K562 treated with DMSO at 1 percent for 24 hours (cell line): ENCODE data around the gene ZSCAN4. TPM values are rescaled to one million over a fixed set of nuclear protein-coding genes. Genes with fewer than 3 reads are reported as not detected.

Experiments
- total RNA-seq: library from RNA; unstranded; fragments of 300-600 nt; gene quantifications from 2 replicates; pipeline ENCODE4 v1.2.3, GENCODE V29; 2022; ENCODE audit warnings: low read depth; ENCODE audit not compliant: insufficient read depth

Gene ZSCAN4, protein sequence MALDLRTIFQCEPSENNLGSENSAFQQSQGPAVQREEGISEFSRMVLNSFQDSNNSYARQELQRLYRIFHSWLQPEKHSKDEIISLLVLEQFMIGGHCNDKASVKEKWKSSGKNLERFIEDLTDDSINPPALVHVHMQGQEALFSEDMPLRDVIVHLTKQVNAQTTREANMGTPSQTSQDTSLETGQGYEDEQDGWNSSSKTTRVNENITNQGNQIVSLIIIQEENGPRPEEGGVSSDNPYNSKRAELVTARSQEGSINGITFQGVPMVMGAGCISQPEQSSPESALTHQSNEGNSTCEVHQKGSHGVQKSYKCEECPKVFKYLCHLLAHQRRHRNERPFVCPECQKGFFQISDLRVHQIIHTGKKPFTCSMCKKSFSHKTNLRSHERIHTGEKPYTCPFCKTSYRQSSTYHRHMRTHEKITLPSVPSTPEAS
- not detected in 2 replicates for total RNA-seq

DNA sequence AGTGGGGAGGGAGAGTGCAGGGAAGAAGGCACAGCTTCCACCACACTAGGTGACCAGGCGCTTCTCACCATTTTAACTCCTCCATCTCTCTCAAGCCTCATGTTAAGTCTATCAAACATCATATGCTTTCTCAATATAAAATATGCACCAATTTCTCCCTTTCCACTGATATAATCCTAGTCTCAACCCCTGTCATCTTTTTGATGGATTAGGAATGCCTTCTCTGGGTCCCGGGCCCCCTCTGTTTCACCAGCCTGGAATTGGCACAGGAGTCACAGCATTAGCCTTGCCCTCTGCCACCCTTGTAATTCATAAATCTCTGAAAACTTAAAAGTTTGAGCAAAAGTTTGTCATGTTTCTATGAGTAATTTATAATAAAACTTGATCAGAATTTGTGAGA, at the start of gene ZSCAN4:
ZSCAN4 (plus strand) TSS at position 301 of the 400 bp plus-strand sequence. CDS start 7,211 bp downstream, outside the sequence.

DNA sequence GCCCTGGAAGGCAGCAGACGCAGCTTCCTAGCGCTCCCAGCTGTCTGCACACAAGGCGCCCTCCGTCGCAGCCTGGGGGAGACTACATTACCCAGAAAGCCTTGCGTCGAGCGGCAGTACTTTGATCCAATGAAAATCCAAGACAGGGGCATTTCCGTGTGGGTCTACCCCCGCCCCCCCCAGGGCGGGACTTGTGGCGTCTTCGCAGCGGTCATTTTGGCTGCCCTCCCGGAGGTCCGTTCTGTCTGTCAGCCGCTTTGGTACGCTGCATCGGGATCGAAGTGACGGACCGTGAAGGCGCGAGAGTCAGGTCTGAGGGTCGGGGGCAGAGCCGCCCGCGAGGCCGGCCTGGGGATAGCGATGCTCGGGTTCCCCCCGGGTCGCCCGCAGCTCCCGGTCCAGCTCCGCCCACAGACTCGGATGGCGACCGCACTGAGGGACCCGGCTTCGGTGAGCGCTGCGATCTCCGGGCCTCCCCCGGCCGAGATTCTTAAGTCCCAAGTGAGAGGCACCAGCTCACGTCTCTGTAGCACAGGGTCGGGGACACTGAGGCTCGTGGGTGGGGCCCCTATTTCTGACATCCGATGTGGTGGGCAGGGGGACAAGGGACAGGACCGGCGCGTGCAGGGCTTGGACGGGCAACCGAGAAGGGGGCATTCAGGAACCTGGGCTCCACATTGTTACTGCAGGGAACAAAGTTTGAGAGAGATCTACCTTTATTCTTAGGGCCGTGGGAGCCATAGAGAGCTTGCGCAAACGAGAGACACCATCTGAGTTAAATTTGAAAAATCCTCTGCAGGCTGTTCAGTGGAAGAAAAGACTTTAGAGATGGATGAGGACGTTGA, 35.5 kb upstream of the ZSCAN4 start, which contains the start of gene ZNF211:
ZNF211 (plus strand) TSS at position 182 of the 845 bp plus-strand sequence; CDS start at position 361, 179 bp downstream.

DNA sequence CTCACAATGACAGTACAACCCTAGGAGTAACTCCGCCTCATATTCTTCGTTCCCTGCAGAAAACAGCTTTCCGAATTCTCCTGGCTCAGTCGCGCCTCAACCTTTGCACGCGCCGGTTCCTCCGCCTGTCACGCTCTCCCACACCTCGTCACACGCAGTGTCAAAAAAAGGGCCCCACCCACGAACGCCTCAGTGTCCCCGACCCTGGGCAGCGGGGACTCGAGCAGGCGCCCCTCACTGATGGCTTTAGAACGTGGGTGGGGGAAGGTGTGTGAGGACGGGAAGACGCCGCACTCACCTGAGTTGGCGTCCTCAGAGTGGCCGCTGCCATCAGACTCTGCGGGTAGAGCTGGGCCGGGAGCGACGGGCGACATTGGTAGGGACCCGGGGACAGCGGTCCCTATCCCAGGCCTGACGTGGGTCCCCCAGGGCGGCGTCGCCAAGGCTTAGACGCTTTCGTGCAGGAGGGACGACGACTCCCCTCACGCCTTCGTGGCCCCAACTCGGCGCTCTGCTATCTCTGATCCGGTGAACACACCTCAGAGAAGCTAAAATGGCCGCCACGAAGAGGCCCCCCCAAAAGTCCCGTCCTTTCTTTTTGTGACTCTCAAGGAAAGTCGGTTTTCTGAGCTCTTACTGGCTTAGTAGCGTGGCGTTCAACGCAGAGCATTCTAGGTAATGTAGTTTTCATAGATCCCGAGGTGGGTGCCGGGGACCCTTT, 40.1 kb downstream of the ZSCAN4 start, which contains the start of gene ZNF154:
ZNF154 (minus strand) TSS at position 564 of the 721 bp plus-strand sequence; CDS start at position 331, 233 bp downstream.

Other genes with a start within 250 kb of the ZSCAN4 start
- 8.3 and 8.7 TPM in 2 replicates for gene ZNF749, start 233.6 kb upstream of the ZSCAN4 start, total RNA-seq
- not detected in 2 replicates for gene VN1R1, start 211.8 kb upstream of the ZSCAN4 start, total RNA-seq
- 0.54 and 0.86 TPM in 2 replicates for gene ZNF772, start 191.4 kb upstream of the ZSCAN4 start, total RNA-seq
- gene ZNF419, start 181.2 kb upstream of the ZSCAN4 start, total RNA-seq: 0.81 and 2.7 TPM in 2 replicates
- gene ZNF773, start 169.0 kb upstream of the ZSCAN4 start, total RNA-seq: 0.30 TPM in 1 of 2 replicates, not detected in the other
- 0.45 and 0.85 TPM in 2 replicates for gene ZNF549, start 141.6 kb upstream of the ZSCAN4 start, total RNA-seq
- gene ZNF550, start 109.1 kb upstream of the ZSCAN4 start, total RNA-seq: 1.4 and 2.1 TPM in 2 replicates
- 0.96 and 2.2 TPM in 2 replicates for gene ZNF416, start 90.0 kb upstream of the ZSCAN4 start, total RNA-seq
- gene ZIK1, start 84.8 kb upstream of the ZSCAN4 start, total RNA-seq: 0.41 and 0.73 TPM in 2 replicates
- gene ZNF530, start 69.0 kb upstream of the ZSCAN4 start, total RNA-seq: 3.5 and 10.0 TPM in 2 replicates
- 6.7 and 7.0 TPM in 2 replicates for gene ZNF134, start 54.7 kb upstream of the ZSCAN4 start, total RNA-seq
- 7.8 and 9.8 TPM in 2 replicates for gene ZNF211, start 35.8 kb upstream of the ZSCAN4 start, total RNA-seq
- gene ZNF551, start 13.0 kb downstream of the ZSCAN4 start, total RNA-seq: 2.8 and 3.5 TPM in 2 replicates
- gene ZNF154, start 40.3 kb downstream of the ZSCAN4 start, total RNA-seq: not detected in 2 replicates
- gene ZNF671, start 58.7 kb downstream of the ZSCAN4 start, total RNA-seq: 1.8 and 2.9 TPM in 2 replicates
- 7.1 and 8.3 TPM in 2 replicates for gene ZNF776, start 77.9 kb downstream of the ZSCAN4 start, total RNA-seq
- gene ZNF586, start 100.7 kb downstream of the ZSCAN4 start, total RNA-seq: 2.1 and 5.2 TPM in 2 replicates
- gene ZNF552, start 146.0 kb downstream of the ZSCAN4 start, total RNA-seq: 4.8 TPM in 2 replicates
- 2.4 and 3.1 TPM in 2 replicates for gene ZNF587B, start 161.4 kb downstream of the ZSCAN4 start, total RNA-seq
- 6.6 and 7.5 TPM in 2 replicates for gene ZNF587, start 180.9 kb downstream of the ZSCAN4 start, total RNA-seq
- 2.6 and 2.7 TPM in 2 replicates for gene ZNF814, start 220.1 kb downstream of the ZSCAN4 start, total RNA-seq
- gene ZNF417, start 247.7 kb downstream of the ZSCAN4 start, total RNA-seq: 2.5 and 3.2 TPM in 2 replicates